Osteocyte (in vitro differentiated cells): Measurements from ENCODE around the gene TMEM119. TPM values are rescaled to one million over a fixed set of nuclear protein-coding genes. Genes with fewer than 3 reads are reported as not detected.
A peak's percentile ranks its signal among the peaks of the same experiment; 100 is the strongest.
"Not testable (repeated sequence)": the region's sequence is repeated elsewhere in the genome, so short reads cannot be mapped to it uniquely, and the experiment has no call there.

Source experiments
- DNase-seq: peaks from one replicate; pipeline ENCODE4 v3.0.0; 2021; ENCODE audit warnings: mixed read lengths; ENCODE audit not compliant: unreplicated experiment; ENCODE audit errors: extremely low spot score
- H3K27ac Mint-ChIP-seq: one replicate; pipeline ENCODE4 v1.8.0; 2021; ENCODE audit warnings: mild to moderate bottlenecking, mixed read lengths; ENCODE audit not compliant: unreplicated experiment
- H3K27me3 Mint-ChIP-seq: one replicate; pipeline ENCODE4 v1.8.0; 2021; ENCODE audit warnings: mixed read lengths; ENCODE audit not compliant: unreplicated experiment
- H3K36me3 Mint-ChIP-seq: one replicate; pipeline ENCODE4 v1.8.0; 2021; ENCODE audit warnings: mixed read lengths; ENCODE audit not compliant: unreplicated experiment
- H3K4me1 Mint-ChIP-seq: one replicate; pipeline ENCODE4 v1.8.0; 2021; ENCODE audit warnings: mixed read lengths; ENCODE audit not compliant: unreplicated experiment
- H3K4me3 Mint-ChIP-seq: one replicate; pipeline ENCODE4 v1.8.0; 2021; ENCODE audit warnings: mild to moderate bottlenecking, moderate library complexity, mixed read lengths; ENCODE audit not compliant: unreplicated experiment
- H3K9me3 Mint-ChIP-seq: one replicate; pipeline ENCODE4 v1.8.0; 2021; ENCODE audit warnings: mixed read lengths; ENCODE audit not compliant: unreplicated experiment
- CTCF ChIP-seq: fragments of 200-600 bp; sonication (generic); IDR thresholded peaks from 2 replicates; pipeline ENCODE4 v1.5.0; 2021; ENCODE audit warnings: antibody characterized with exemption, mild to moderate bottlenecking, moderate library complexity
- total RNA-seq: library from RNA; stranded (reverse); gene quantifications from 2 replicates; pipeline ENCODE4 v1.2.1, GENCODE V29; 2021

TMEM119 gene
- total RNA-seq, 1 donor from 2014 or later: 54.0 TPM

- H3K27ac Mint-ChIP-seq: peak overlapping the region; percentile 9
- H3K9me3 Mint-ChIP-seq: no peaks in the 10 kb centered on the region
- no peak overlapping the region for H3K4me3 Mint-ChIP-seq
- no peaks in the 10 kb centered on the region for H3K27me3 Mint-ChIP-seq
- TF ChIP-seq CTCF: no peak
- H3K4me1 Mint-ChIP-seq: peaks cover 19% of the 10 kb centered on the region
- DNase-seq: no peak
- H3K36me3 Mint-ChIP-seq: no peaks in the 10 kb centered on the region
These were observed 23.3 kb upstream of the TMEM119 start for GRCh38 chr12:108621161-108621560.

- no peak for DNase-seq
- Mint-ChIP-seq H3K9me3 (no peaks in the 10 kb centered on the region), H3K4me1 (peaks cover 19% of the 10 kb centered on the region), H3K36me3 (peaks cover 1% of the 10 kb centered on the region), H3K27me3 (no peaks in the 10 kb centered on the region), H3K27ac (no peak overlapping the region), H3K4me3 (no peak overlapping the region)
- TF ChIP-seq CTCF: no peak
These were observed 22.5 kb upstream of the TMEM119 start for GRCh38 chr12:108620236-108620879.

- no peak overlapping the region for H3K4me3 Mint-ChIP-seq
- TF ChIP-seq CTCF: no peak
- H3K9me3 Mint-ChIP-seq: no peaks in the 10 kb centered on the region
- no peak overlapping the region for H3K27ac Mint-ChIP-seq
- H3K36me3 Mint-ChIP-seq: peaks cover 1% of the 10 kb centered on the region
- no peaks in the 10 kb centered on the region for H3K27me3 Mint-ChIP-seq
- H3K4me1 Mint-ChIP-seq: peaks cover 19% of the 10 kb centered on the region
- DNase-seq: no peak
These were observed 21.7 kb upstream of the TMEM119 start for GRCh38 chr12:108619369-108620160.

GRCh38 chr12:108618953-108619274 lies 21.0 kb upstream of the TMEM119 start:
- H3K9me3 Mint-ChIP-seq, H3K27ac Mint-ChIP-seq, H3K36me3 Mint-ChIP-seq, H3K27me3 Mint-ChIP-seq, DNase-seq, H3K4me3 Mint-ChIP-seq: not testable (repeated sequence)
- H3K4me1 Mint-ChIP-seq: peaks cover 19% of the 10 kb centered on the region

- Mint-ChIP-seq H3K27ac (no peak overlapping the region), H3K4me3 (no peak overlapping the region), H3K4me1 (peaks cover 22% of the 10 kb centered on the region), H3K36me3 (peaks cover 1% of the 10 kb centered on the region), H3K27me3 (no peaks in the 10 kb centered on the region), H3K9me3 (no peaks in the 10 kb centered on the region)
- DNase-seq: peak; percentile 94
- peak; percentile 99 for TF ChIP-seq CTCF
These were observed 20.4 kb upstream of the TMEM119 start for GRCh38 chr12:108618079-108618952.
